HL-60 (cell line): ENCODE results near the gene KBTBD4.

Experiments
- CTCF ChIP-seq: IDR thresholded peaks from one replicate; pipeline ENCODE4 v1.5.1; 2011; ENCODE audit warnings: low read length, control low read depth, inconsistent platforms; ENCODE audit not compliant: insufficient read depth
- GABPA ChIP-seq: IDR thresholded peaks from 2 replicates; pipeline ENCODE4 v1.6.1; 2012; ENCODE audit warnings: low read depth
- POLR2AphosphoS5 ChIP-seq: IDR thresholded peaks from 2 replicates; pipeline ENCODE4 v1.6.1; 2012; ENCODE audit warnings: low read depth
- REST ChIP-seq: IDR thresholded peaks from 2 replicates; pipeline ENCODE4 v1.6.1; 2012; ENCODE audit warnings: low read depth; ENCODE audit not compliant: insufficient replicate concordance
- SPI1 ChIP-seq: IDR thresholded peaks from 2 replicates; pipeline ENCODE4 v1.6.1; 2012; ENCODE audit warnings: low read depth, mild to moderate bottlenecking, borderline replicate concordance

DNA sequence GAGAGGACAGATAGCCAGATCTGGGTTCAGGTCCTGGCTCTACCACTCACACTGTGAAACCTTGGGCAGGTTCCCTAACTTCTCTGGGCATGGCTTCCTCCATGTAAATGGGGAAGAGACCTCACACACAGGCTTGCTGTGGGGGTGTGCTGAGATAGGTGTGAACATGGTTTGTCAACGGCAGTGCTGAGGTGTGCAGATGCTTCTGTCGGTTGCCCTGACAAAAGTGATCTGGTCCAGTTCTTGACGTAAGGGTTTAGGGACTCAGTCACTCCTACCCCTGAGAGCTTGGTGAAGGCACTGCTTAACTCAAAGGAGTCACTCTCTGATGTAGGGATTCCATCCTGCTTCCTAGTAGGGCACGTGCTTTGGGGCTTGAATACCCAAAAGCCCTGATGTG lies 13.5 kb upstream of the KBTBD4 start:
- TF ChIP-seq CTCF = no peak
- no peak for TF ChIP-seq POLR2AphosphoS5
- TF ChIP-seq REST = no peak
- TF ChIP-seq SPI1 = no peak
- TF ChIP-seq GABPA = no peak
